HepG2 (cell line): ENCODE data around the gene BTN1A1. TPM values are rescaled to one million over a fixed set of nuclear protein-coding genes. Genes with fewer than 3 reads are reported as not detected.

Experiments used
- ATM ChIP-seq: fragments of 450-650 bp; IDR thresholded peaks from 2 replicates; pipeline ENCODE4 v1.7.1; 2017; ENCODE audit warnings: mild to moderate bottlenecking, borderline replicate concordance
- BORCS8-MEF2B ChIP-seq: sonication (generic); formaldehyde crosslinking; IDR thresholded peaks from 2 replicates; pipeline ENCODE4 v1.8.0; 2022; ENCODE audit warnings: mild to moderate bottlenecking, missing genetic modification reagents
- KMT2B ChIP-seq: IDR thresholded peaks from 2 replicates; pipeline ENCODE4 v1.6.1; 2016; ENCODE audit warnings: missing genetic modification reagents, missing compliant biosample characterization
- LBX2 ChIP-seq: sonication (generic); formaldehyde crosslinking; IDR thresholded peaks from 2 replicates; pipeline ENCODE4 v1.5.0; 2020; ENCODE audit warnings: missing genetic modification reagents, mild to moderate bottlenecking, borderline replicate concordance
- PAWR ChIP-seq: sonication (generic); formaldehyde crosslinking; IDR thresholded peaks from 2 replicates; pipeline ENCODE4 v1.4.0; 2020; ENCODE audit warnings: missing genetic modification reagents, mild to moderate bottlenecking, borderline replicate concordance
- SETDB1 ChIP-seq: sonication (generic); formaldehyde crosslinking; IDR thresholded peaks from 2 replicates; pipeline ENCODE4 v1.5.1; 2020; ENCODE audit warnings: missing genetic modification reagents, mild to moderate bottlenecking, borderline replicate concordance
- SIN3A ChIP-seq: IDR thresholded peaks from 2 replicates; pipeline ENCODE4 v1.6.1; 2011; ENCODE audit warnings: low read depth, mild to moderate bottlenecking, control low read depth, low read length, borderline replicate concordance
- SMYD3 ChIP-seq: sonication (generic); formaldehyde crosslinking; IDR thresholded peaks from 2 replicates; pipeline ENCODE4 v1.8.1; 2023; ENCODE audit warnings: mild to moderate bottlenecking, missing genetic modification reagents
- TSC22D2 ChIP-seq: sonication (generic); formaldehyde crosslinking; IDR thresholded peaks from 2 replicates; pipeline ENCODE4 v1.5.1; 2020; ENCODE audit warnings: missing genetic modification reagents, mild to moderate bottlenecking, borderline replicate concordance
- ZBTB2 ChIP-seq: sonication (generic); formaldehyde crosslinking; IDR thresholded peaks from 2 replicates; pipeline ENCODE4 v1.8.0; 2022; ENCODE audit warnings: low read depth, missing genetic modification reagents
- ZNF232 ChIP-seq: sonication (generic); formaldehyde crosslinking; IDR thresholded peaks from 2 replicates; pipeline ENCODE4 v1.4.0; 2020; ENCODE audit warnings: missing genetic modification reagents, borderline replicate concordance
- ZNF792 ChIP-seq: IDR thresholded peaks from 2 replicates; pipeline ENCODE4 v1.6.1; 2016
- ZSCAN21 ChIP-seq: sonication (generic); formaldehyde crosslinking; IDR thresholded peaks from 2 replicates; pipeline ENCODE4 v1.8.0; 2022; ENCODE audit warnings: mild to moderate bottlenecking, missing genetic modification reagents, moderate library complexity, borderline replicate concordance
- polyA plus RNA-seq, 8 experiments: library from polyadenylated mRNA; depleted of rRNA in 3 of 8; stranded (reverse) in 7 of 8; unstranded in 1 of 8; fragments of >200 nt; fragmentation: Illumina TruSeq in 4 of 8; extraction: Trizol in 4 of 8; gene quantifications; 2 replicates each; pipeline versions ENCODE4 v1.2.1 to v1.2.3, GENCODE V29; 2011 to 2016; ENCODE audit warnings: low read depth in 4 of 8, missing spikeins in 1 of 8, mixed read lengths in 1 of 8; ENCODE audit not compliant: insufficient read depth in 1 of 8
- total RNA-seq, 5 experiments: library from RNA; depleted of rRNA; stranded (reverse); fragments of >200 nt; fragmentation: Illumina TruSeq; extraction: Trizol; gene quantifications; 2 replicates each; pipeline ENCODE4 v1.2.3, GENCODE V29; 2016; ENCODE audit warnings: low read depth in 1 of 5
- TF ChIP-seq, protein P1 (sequence below): sonication (generic); formaldehyde crosslinking; IDR thresholded peaks from 2 replicates; pipeline ENCODE4 v1.5.1; 2020; ENCODE audit warnings: mild to moderate bottlenecking, missing genetic modification reagents, borderline replicate concordance
- TF ChIP-seq, protein P2 (sequence below): sonication (generic); formaldehyde crosslinking; IDR thresholded peaks from 2 replicates; pipeline ENCODE4 v1.9.0; 2022; ENCODE audit warnings: missing genetic modification reagents, mild to moderate bottlenecking, borderline replicate concordance
- TF ChIP-seq, protein P3 (sequence below): sonication (generic); formaldehyde crosslinking; IDR thresholded peaks from 2 replicates; pipeline ENCODE4 v1.4.0; 2020; ENCODE audit warnings: mild to moderate bottlenecking, missing genetic modification reagents

BTN1A1 gene
- total and polyA plus RNA-seq, 2 of the 13 experiments (the other 11 are each of a cell fraction or from before 2014, with no cell fraction given), result 0.04 TPM; not detected in 1

GRCh38 chr6:26520237-26520849 lies 20.2 kb downstream of the BTN1A1 start (continued):
- TF ChIP-seq, protein P1, sequence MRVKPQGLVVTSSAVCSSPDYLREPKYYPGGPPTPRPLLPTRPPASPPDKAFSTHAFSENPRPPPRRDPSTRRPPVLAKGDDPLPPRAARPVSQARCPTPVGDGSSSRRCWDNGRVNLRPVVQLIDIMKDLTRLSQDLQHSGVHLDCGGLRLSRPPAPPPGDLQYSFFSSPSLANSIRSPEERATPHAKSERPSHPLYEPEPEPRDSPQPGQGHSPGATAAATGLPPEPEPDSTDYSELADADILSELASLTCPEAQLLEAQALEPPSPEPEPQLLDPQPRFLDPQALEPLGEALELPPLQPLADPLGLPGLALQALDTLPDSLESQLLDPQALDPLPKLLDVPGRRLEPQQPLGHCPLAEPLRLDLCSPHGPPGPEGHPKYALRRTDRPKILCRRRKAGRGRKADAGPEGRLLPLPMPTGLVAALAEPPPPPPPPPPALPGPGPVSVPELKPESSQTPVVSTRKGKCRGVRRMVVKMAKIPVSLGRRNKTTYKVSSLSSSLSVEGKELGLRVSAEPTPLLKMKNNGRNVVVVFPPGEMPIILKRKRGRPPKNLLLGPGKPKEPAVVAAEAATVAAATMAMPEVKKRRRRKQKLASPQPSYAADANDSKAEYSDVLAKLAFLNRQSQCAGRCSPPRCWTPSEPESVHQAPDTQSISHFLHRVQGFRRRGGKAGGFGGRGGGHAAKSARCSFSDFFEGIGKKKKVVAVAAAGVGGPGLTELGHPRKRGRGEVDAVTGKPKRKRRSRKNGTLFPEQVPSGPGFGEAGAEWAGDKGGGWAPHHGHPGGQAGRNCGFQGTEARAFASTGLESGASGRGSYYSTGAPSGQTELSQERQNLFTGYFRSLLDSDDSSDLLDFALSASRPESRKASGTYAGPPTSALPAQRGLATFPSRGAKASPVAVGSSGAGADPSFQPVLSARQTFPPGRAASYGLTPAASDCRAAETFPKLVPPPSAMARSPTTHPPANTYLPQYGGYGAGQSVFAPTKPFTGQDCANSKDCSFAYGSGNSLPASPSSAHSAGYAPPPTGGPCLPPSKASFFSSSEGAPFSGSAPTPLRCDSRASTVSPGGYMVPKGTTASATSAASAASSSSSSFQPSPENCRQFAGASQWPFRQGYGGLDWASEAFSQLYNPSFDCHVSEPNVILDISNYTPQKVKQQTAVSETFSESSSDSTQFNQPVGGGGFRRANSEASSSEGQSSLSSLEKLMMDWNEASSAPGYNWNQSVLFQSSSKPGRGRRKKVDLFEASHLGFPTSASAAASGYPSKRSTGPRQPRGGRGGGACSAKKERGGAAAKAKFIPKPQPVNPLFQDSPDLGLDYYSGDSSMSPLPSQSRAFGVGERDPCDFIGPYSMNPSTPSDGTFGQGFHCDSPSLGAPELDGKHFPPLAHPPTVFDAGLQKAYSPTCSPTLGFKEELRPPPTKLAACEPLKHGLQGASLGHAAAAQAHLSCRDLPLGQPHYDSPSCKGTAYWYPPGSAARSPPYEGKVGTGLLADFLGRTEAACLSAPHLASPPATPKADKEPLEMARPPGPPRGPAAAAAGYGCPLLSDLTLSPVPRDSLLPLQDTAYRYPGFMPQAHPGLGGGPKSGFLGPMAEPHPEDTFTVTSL (CRISPR knock-in tag), result peak; percentile 56; the same call in 1 of the 2 replicates
- TF ChIP-seq BORCS8-MEF2B (CRISPR knock-in tag), result peak; percentile 94
- TF ChIP-seq SETDB1 (CRISPR knock-in tag), result no peak
- TF ChIP-seq SMYD3, result 0 out of 2 replicates have a peak, but pooled peaks have one; percentile 58
- peak; percentile 83; the same call in 1 of the 2 replicates for TF ChIP-seq TSC22D2 (CRISPR knock-in tag)
- TF ChIP-seq KMT2B (CRISPR knock-in tag), result peak; percentile 17; the same call in 1 of the 2 replicates
- TF ChIP-seq SIN3A, result no peak; the same call in 1 of the 2 replicates
- TF ChIP-seq LBX2 (CRISPR knock-in tag), result no peak; the same call in 1 of the 2 replicates
- TF ChIP-seq ZNF792 (CRISPR knock-in tag), result peak; percentile 65; the same call in 1 of the 2 replicates
- no peak for TF ChIP-seq PAWR (CRISPR knock-in tag)
- TF ChIP-seq ZSCAN21 (CRISPR knock-in tag), result peak; percentile 46; the same call in 1 of the 2 replicates
- 0 out of 2 replicates have a peak, but pooled peaks have one; percentile 37 for TF ChIP-seq ZBTB2 (CRISPR knock-in tag)
- peak; percentile 92; the same call in 1 of the 2 replicates for TF ChIP-seq ZNF232 (CRISPR knock-in tag)
- TF ChIP-seq, protein P2, sequence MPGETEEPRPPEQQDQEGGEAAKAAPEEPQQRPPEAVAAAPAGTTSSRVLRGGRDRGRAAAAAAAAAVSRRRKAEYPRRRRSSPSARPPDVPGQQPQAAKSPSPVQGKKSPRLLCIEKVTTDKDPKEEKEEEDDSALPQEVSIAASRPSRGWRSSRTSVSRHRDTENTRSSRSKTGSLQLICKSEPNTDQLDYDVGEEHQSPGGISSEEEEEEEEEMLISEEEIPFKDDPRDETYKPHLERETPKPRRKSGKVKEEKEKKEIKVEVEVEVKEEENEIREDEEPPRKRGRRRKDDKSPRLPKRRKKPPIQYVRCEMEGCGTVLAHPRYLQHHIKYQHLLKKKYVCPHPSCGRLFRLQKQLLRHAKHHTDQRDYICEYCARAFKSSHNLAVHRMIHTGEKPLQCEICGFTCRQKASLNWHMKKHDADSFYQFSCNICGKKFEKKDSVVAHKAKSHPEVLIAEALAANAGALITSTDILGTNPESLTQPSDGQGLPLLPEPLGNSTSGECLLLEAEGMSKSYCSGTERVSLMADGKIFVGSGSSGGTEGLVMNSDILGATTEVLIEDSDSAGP (CRISPR knock-in tag), result no peak
- TF ChIP-seq ATM, result no peak
- TF ChIP-seq, protein P3, sequence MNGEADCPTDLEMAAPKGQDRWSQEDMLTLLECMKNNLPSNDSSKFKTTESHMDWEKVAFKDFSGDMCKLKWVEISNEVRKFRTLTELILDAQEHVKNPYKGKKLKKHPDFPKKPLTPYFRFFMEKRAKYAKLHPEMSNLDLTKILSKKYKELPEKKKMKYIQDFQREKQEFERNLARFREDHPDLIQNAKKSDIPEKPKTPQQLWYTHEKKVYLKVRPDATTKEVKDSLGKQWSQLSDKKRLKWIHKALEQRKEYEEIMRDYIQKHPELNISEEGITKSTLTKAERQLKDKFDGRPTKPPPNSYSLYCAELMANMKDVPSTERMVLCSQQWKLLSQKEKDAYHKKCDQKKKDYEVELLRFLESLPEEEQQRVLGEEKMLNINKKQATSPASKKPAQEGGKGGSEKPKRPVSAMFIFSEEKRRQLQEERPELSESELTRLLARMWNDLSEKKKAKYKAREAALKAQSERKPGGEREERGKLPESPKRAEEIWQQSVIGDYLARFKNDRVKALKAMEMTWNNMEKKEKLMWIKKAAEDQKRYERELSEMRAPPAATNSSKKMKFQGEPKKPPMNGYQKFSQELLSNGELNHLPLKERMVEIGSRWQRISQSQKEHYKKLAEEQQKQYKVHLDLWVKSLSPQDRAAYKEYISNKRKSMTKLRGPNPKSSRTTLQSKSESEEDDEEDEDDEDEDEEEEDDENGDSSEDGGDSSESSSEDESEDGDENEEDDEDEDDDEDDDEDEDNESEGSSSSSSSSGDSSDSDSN (CRISPR knock-in tag), result peak; percentile 40; the same call in 1 of the 2 replicates
